Endothelial cell of umbilical vein (primary cell): ENCODE data around the gene LMNA.

Experiments used
- EZH2 ChIP-seq: IDR thresholded peaks from 2 replicates; pipeline ENCODE4 v1.6.1; 2012; ENCODE audit warnings: borderline replicate concordance, low read depth, mild to moderate bottlenecking, moderate library complexity, low read length, inconsistent platforms; ENCODE audit not compliant: severe bottlenecking
- FOS ChIP-seq: IDR thresholded peaks from 2 replicates; pipeline ENCODE4 v1.6.1; 2011; ENCODE audit warnings: mild to moderate bottlenecking, low read length, moderate library complexity, borderline replicate concordance; ENCODE audit not compliant: insufficient read depth
- GATA2 ChIP-seq: IDR thresholded peaks from 2 replicates; pipeline ENCODE4 v1.7.0; 2011; ENCODE audit warnings: low read depth, mild to moderate bottlenecking, moderate library complexity, mixed read lengths, low read length; ENCODE audit not compliant: insufficient read length, insufficient read depth
- POLR2A ChIP-seq: IDR thresholded peaks from 2 replicates; pipeline ENCODE4 v1.6.1; 2012; ENCODE audit warnings: low read depth, mild to moderate bottlenecking, control low read depth, low read length
- POLR2AphosphoS5 ChIP-seq: IDR thresholded peaks from 2 replicates; pipeline ENCODE4 v1.6.1; 2012; ENCODE audit warnings: low read depth, mild to moderate bottlenecking, control low read depth, low read length, moderate library complexity; ENCODE audit not compliant: insufficient read depth
- TF ChIP-seq, protein P1 (sequence below), 2 donors: IDR thresholded peaks; 1 replicate in 1 of 2; 2 replicates in 1 of 2; pipeline ENCODE4 v1.5.1; 2011; ENCODE audit warnings: low read length in 2 of 2, mild to moderate bottlenecking in 2 of 2, moderate library complexity in 2 of 2, control low read depth in 1 of 2, inconsistent platforms in 1 of 2, low read depth in 1 of 2; ENCODE audit not compliant: insufficient read depth in 1 of 2; ENCODE audit errors: extremely low read depth in 1 of 2

DNA sequence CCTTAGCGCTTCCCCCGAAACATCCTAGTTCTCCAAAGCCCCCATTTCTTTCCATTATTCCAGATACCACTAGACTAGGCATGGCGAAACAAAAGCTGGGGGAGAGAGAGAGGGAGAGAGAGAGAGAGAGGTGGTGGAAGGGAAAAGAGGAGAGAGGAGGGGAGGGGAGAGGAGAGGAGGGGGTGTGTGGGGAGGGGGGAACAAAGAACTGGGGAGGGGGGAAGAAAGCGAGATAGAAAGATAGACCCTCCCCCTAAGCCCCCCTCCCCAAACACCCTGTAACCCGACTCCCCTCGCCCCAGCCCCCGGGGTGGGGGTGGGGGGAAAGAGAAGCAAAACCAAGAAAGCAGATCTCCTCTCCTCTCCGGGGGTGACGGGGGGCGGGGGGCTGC, 32.6 kb upstream of the LMNA start:
- TF ChIP-seq, protein P1, sequence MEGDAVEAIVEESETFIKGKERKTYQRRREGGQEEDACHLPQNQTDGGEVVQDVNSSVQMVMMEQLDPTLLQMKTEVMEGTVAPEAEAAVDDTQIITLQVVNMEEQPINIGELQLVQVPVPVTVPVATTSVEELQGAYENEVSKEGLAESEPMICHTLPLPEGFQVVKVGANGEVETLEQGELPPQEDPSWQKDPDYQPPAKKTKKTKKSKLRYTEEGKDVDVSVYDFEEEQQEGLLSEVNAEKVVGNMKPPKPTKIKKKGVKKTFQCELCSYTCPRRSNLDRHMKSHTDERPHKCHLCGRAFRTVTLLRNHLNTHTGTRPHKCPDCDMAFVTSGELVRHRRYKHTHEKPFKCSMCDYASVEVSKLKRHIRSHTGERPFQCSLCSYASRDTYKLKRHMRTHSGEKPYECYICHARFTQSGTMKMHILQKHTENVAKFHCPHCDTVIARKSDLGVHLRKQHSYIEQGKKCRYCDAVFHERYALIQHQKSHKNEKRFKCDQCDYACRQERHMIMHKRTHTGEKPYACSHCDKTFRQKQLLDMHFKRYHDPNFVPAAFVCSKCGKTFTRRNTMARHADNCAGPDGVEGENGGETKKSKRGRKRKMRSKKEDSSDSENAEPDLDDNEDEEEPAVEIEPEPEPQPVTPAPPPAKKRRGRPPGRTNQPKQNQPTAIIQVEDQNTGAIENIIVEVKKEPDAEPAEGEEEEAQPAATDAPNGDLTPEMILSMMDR (IDR thresholded peaks at IDR 0.05; ENCODE audit: extremely low read depth in 1 of 2, insufficient read depth in 1 of 2, low read depth in 1 of 2, low read length in 2 of 2) = no peak
- TF ChIP-seq POLR2A = no peak
- TF ChIP-seq POLR2AphosphoS5 = no peak
- TF ChIP-seq EZH2 = no peak
- TF ChIP-seq FOS = no peak
- TF ChIP-seq GATA2 = no peak
